Mononuclear cell (primary cell): ENCODE data around the gene TAAR2. TPM values are rescaled to one million over a fixed set of nuclear protein-coding genes. Genes with fewer than 3 reads are reported as not detected.
"Not testable (repeated sequence)": the region's sequence is repeated elsewhere in the genome, so short reads cannot be mapped to it uniquely, and the experiment has no call there.

ENCODE experiments used
- H3K27me3 ChIP-seq: 2 replicates; pipeline ENCODE4 v1.6.0; 2011; ENCODE audit warnings: low read length, control low read depth; ENCODE audit not compliant: insufficient read depth
- H3K4me1 ChIP-seq: 2 replicates; pipeline ENCODE4 v1.5.1; 2011; ENCODE audit warnings: mild to moderate bottlenecking, low read length, control low read depth; ENCODE audit not compliant: insufficient read depth
- H3K4me3 ChIP-seq: 2 replicates; pipeline ENCODE4 v1.5.1; 2011; ENCODE audit warnings: mild to moderate bottlenecking, low read length, moderate library complexity
- H3K9me3 ChIP-seq: 2 replicates; pipeline ENCODE4 v1.5.1; 2011; ENCODE audit warnings: low read depth, mild to moderate bottlenecking, control low read depth, low read length
- total RNA-seq: library from RNA; depleted of rRNA; stranded (reverse); fragments of >200 nt; gene quantifications from one replicate; pipeline ENCODE4 v1.2.3, GENCODE V29; 2012

The TAAR2 gene
- total RNA-seq, 1 donor, result not detected

- not testable (repeated sequence) for H3K9me3 ChIP-seq, H3K27me3 ChIP-seq, H3K4me1 ChIP-seq, H3K4me3 ChIP-seq
Observed at GRCh38 chr6:132635906-132636305, 11.8 kb upstream of the TAAR2 start.

- not testable (repeated sequence) for H3K4me3 ChIP-seq, H3K4me1 ChIP-seq, H3K9me3 ChIP-seq, H3K27me3 ChIP-seq
Observed at GRCh38 chr6:132635288-132635687, 11.2 kb upstream of the TAAR2 start.

- Histone ChIP-seq H3K9me3 (no peaks in the 10 kb centered on the region), H3K4me1 (no peaks in the 10 kb centered on the region), H3K4me3 (no peak overlapping the region), H3K27me3 (peaks cover 7% of the 10 kb centered on the region)
Observed at GRCh38 chr6:132634796-132635195, 10.7 kb upstream of the TAAR2 start.

- Histone ChIP-seq H3K27me3 (peaks cover 13% of the 10 kb centered on the region), H3K9me3 (no peaks in the 10 kb centered on the region), H3K4me3 (no peak overlapping the region), H3K4me1 (no peaks in the 10 kb centered on the region)
Observed at GRCh38 chr6:132633362-132633761, 9.3 kb upstream of the TAAR2 start.

GRCh38 chr6:132623106-132623845 is 799 bp downstream of the TAAR2 start:
- no peaks in the 10 kb centered on the region for H3K9me3 ChIP-seq
- no peaks in the 10 kb centered on the region for H3K27me3 ChIP-seq
- no peaks in the 10 kb centered on the region for H3K4me1 ChIP-seq
- no peak overlapping the region for H3K4me3 ChIP-seq

- Histone ChIP-seq H3K9me3 (no peaks in the 10 kb centered on the region), H3K4me1 (no peaks in the 10 kb centered on the region), H3K27me3 (no peaks in the 10 kb centered on the region), H3K4me3 (no peak overlapping the region)
Observed at GRCh38 chr6:132616677-132617076, 7.4 kb downstream of the TAAR2 start.

GRCh38 chr6:132614554-132614953 is 9.5 kb downstream of the TAAR2 start:
- H3K4me3 ChIP-seq, result peak overlapping the region; percentile 14

GRCh38 chr6:132612449-132613108 is 11.5 kb downstream of the TAAR2 start:
- Histone ChIP-seq H3K4me3 (no peak overlapping the region), H3K4me1 (no peaks in the 10 kb centered on the region), H3K27me3 (no peaks in the 10 kb centered on the region), H3K9me3 (no peaks in the 10 kb centered on the region)

More at GRCh38 chr6:132614554-132614953, 9.5 kb downstream of the TAAR2 start:
- Histone ChIP-seq H3K27me3 (no peaks in the 10 kb centered on the region), H3K4me1 (no peaks in the 10 kb centered on the region), H3K9me3 (no peaks in the 10 kb centered on the region)

GRCh38 chr6:132611616-132612015 is 12.5 kb downstream of the TAAR2 start:
- Histone ChIP-seq H3K4me3 (no peak overlapping the region), H3K9me3 (no peaks in the 10 kb centered on the region), H3K4me1 (no peaks in the 10 kb centered on the region), H3K27me3 (no peaks in the 10 kb centered on the region)

- H3K27me3 ChIP-seq, result no peaks in the 10 kb centered on the region
- no peaks in the 10 kb centered on the region for H3K9me3 ChIP-seq
- no peak overlapping the region for H3K4me3 ChIP-seq
- no peaks in the 10 kb centered on the region for H3K4me1 ChIP-seq
Observed at GRCh38 chr6:132607544-132608233, 16.4 kb downstream of the TAAR2 start.

- Histone ChIP-seq H3K4me3 (no peak overlapping the region), H3K4me1 (no peaks in the 10 kb centered on the region), H3K9me3 (no peaks in the 10 kb centered on the region), H3K27me3 (no peaks in the 10 kb centered on the region)
Observed at GRCh38 chr6:132604635-132605152, 19.4 kb downstream of the TAAR2 start.

GRCh38 chr6:132600900-132601299 is 23.2 kb downstream of the TAAR2 start:
- H3K4me1 ChIP-seq, H3K9me3 ChIP-seq, H3K4me3 ChIP-seq, H3K27me3 ChIP-seq: not testable (repeated sequence)

GRCh38 chr6:132598473-132598872 is 25.6 kb downstream of the TAAR2 start:
- peaks cover 8% of the 10 kb centered on the region for H3K27me3 ChIP-seq
- no peaks in the 10 kb centered on the region for H3K4me1 ChIP-seq
- H3K4me3 ChIP-seq, result no peak overlapping the region
- no peaks in the 10 kb centered on the region for H3K9me3 ChIP-seq

GRCh38 chr6:132596201-132596600 is 27.9 kb downstream of the TAAR2 start:
- H3K4me1 ChIP-seq, result peaks cover 13% of the 10 kb centered on the region
- peaks cover 8% of the 10 kb centered on the region for H3K27me3 ChIP-seq

GRCh38 chr6:132592855-132593254 is 31.2 kb downstream of the TAAR2 start:
- Histone ChIP-seq H3K4me1 (peaks cover 13% of the 10 kb centered on the region), H3K4me3 (no peak overlapping the region), H3K9me3 (no peaks in the 10 kb centered on the region), H3K27me3 (peaks cover 3% of the 10 kb centered on the region)

More at GRCh38 chr6:132596201-132596600, 27.9 kb downstream of the TAAR2 start:
- H3K4me3 ChIP-seq, result no peak overlapping the region
- no peaks in the 10 kb centered on the region for H3K9me3 ChIP-seq
